Measurements from ENCODE around the gene TENT4A.

TENT4A gene

DNA sequence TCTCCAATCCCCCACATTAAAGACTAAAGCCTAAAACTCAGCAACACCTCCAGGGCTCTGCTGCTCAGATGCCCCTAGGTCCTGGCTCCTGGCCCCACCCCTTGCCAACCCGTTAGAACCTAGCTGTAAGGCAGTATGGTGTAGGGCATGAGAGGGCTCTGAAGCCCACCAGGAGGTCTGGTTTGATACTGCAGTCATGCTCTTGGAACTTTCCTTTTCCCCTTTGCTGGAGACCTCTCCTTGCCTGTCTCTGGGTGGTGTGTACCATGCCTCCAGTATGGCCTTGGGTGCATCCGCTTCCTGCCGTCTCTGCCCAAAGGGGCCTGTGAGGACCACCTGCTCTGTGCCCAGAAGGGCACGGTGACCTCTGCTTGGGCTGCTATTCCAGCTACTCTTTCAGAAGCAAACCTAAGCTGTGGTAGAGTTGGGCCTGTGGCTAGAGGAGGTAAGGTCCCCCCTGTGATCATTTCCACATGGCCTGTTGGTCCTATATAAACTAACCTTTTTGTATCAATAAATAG, 3.5 kb downstream of the TENT4A start:
- H3K27ac Mint-ChIP-seq, result peak overlapping the region; percentile 30 to 78 (median 72)
- peaks cover 72% of the 10 kb centered on the region for H3K4me1 Mint-ChIP-seq
- peaks cover 3% of the 10 kb centered on the region for H3K36me3 Mint-ChIP-seq (ENCODE audit: low read depth)
- TF ChIP-seq, protein P1, sequence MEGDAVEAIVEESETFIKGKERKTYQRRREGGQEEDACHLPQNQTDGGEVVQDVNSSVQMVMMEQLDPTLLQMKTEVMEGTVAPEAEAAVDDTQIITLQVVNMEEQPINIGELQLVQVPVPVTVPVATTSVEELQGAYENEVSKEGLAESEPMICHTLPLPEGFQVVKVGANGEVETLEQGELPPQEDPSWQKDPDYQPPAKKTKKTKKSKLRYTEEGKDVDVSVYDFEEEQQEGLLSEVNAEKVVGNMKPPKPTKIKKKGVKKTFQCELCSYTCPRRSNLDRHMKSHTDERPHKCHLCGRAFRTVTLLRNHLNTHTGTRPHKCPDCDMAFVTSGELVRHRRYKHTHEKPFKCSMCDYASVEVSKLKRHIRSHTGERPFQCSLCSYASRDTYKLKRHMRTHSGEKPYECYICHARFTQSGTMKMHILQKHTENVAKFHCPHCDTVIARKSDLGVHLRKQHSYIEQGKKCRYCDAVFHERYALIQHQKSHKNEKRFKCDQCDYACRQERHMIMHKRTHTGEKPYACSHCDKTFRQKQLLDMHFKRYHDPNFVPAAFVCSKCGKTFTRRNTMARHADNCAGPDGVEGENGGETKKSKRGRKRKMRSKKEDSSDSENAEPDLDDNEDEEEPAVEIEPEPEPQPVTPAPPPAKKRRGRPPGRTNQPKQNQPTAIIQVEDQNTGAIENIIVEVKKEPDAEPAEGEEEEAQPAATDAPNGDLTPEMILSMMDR (IDR thresholded peaks at IDR 0.05; ENCODE audit: unreplicated experiment in 3 of 3), result no peak
- H3K4me3 Mint-ChIP-seq, result peak overlapping the region; percentile 75 to 93 (median 87)
- no peaks in the 10 kb centered on the region for H3K9me3 Mint-ChIP-seq
- no peaks in the 10 kb centered on the region for H3K27me3 Mint-ChIP-seq (ENCODE audit: low read depth)

DNA sequence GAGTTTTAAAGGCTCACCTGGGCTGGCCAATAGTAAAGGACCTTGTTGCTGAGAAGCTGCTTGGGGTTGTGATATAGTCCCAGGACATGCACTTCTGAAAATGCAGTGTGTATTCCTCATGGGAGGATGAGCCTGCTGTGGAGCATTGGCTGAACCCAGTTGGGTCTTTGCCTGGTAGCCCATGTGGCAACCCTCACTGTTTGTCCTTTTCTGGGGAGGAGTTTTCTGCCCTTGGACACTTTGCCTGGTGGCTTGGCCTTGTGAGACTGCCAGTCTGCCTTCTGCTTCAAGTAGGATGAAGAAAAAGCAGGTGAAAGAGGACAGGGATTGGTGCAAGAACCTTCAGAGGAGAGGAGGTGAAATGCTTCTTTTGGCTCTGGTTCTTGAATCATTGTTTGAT, 4.0 kb downstream of the TENT4A start:
- Mint-ChIP-seq H3K4me3 (peak overlapping the region in 2 of 3 experiments; percentile 55 to 75), H3K27me3 (ENCODE audit: low read depth) (no peaks in the 10 kb centered on the region), H3K36me3 (ENCODE audit: low read depth) (peaks cover 3% of the 10 kb centered on the region)

DNA sequence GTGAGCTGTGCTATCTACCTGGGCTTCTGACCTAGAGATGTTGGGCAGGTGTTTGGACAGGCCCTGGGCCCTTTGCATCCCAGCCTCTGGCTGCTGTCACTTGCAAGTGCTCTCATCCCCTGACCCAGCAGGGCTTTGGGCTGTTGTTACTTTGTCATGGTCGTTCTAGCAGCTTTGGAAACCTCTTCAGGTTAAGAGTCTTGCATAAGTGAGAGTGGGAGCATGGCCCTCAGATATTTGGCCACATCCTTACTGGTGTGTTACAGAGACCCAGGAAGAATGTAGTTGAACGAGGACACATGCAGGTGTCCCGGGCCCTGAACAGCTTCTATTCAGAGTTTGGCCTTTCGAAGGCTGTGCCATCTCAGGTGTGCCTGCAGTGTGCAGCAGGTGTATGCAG, 4.5 kb downstream of the TENT4A start:
- Mint-ChIP-seq H3K4me3 (peak overlapping the region; percentile 29 to 55 (median 32)), H3K36me3 (ENCODE audit: low read depth) (peaks cover 3% of the 10 kb centered on the region), H3K9me3 (no peaks in the 10 kb centered on the region), H3K4me1 (peaks cover 76% of the 10 kb centered on the region), H3K27me3 (ENCODE audit: low read depth) (no peaks in the 10 kb centered on the region), H3K27ac (no peak overlapping the region)
- TF ChIP-seq, protein P1 (IDR thresholded peaks at IDR 0.05; ENCODE audit: unreplicated experiment in 3 of 3), result no peak

More for the DNA sequence above, 4.0 kb downstream of the TENT4A start:
- TF ChIP-seq, protein P1 (IDR thresholded peaks at IDR 0.05; ENCODE audit: unreplicated experiment in 3 of 3), result no peak
- Mint-ChIP-seq H3K4me1 (peaks cover 72% of the 10 kb centered on the region), H3K9me3 (no peaks in the 10 kb centered on the region), H3K27ac (no peak overlapping the region)

DNA sequence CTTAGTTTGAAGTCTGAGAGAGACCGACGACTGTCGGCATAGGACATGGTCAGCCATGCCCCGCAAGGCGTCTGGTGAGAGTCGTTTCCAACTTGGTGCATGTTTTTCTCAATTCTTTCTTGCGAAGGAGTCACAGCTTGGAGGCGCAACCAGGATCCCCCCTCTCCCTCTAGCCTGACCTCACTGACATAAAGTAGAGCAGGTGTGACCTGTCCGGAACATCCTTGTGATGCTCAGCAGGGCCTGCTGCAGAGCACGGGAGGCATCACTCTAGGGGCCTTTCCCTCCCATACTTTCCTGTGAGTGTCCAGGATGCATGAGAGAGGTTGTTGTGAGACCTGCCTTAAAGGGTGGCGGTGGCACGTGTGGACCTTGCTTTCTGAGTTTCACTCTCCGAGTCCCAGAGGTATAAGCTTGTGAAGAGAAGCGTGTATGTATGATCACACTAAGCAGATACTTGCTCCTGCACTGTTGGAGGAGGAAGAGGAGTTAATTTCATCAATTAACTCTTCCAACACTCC, 5.0 kb downstream of the TENT4A start:
- peak overlapping the region in 1 of 3 experiments; percentile 25 for H3K27ac Mint-ChIP-seq
- no peaks in the 10 kb centered on the region for H3K27me3 Mint-ChIP-seq (ENCODE audit: low read depth)
- H3K4me3 Mint-ChIP-seq, result peak overlapping the region; percentile 41 to 61 (median 55)
- TF ChIP-seq, protein P1 (IDR thresholded peaks at IDR 0.05; ENCODE audit: unreplicated experiment in 3 of 3), result no peak
- H3K4me1 Mint-ChIP-seq, result peaks cover 82% of the 10 kb centered on the region
- H3K9me3 Mint-ChIP-seq, result no peaks in the 10 kb centered on the region
- H3K36me3 Mint-ChIP-seq (ENCODE audit: low read depth), result peaks cover 3% of the 10 kb centered on the region

DNA sequence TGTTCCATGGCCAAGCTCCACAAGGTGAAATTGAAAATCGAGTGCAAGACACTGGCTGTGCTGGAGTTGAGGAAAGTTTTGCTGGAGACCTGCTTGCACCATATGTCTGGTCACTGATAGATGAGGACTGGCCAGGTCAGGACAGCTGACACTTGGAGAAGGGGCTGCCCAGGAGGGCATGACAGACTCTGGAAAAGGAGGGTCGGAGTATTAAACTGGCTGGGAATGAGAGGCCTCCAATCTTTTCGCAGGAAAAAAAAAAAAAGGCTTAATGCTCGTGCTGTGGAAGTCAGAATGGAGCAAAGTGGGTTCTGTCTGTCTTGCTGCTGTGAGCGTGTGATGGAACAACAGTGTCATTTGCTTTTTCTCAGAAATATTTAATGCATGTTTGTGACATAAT, 5.5 kb downstream of the TENT4A start:
- Mint-ChIP-seq H3K27me3 (ENCODE audit: low read depth) (no peaks in the 10 kb centered on the region), H3K4me1 (peaks cover 87% of the 10 kb centered on the region), H3K27ac (peak overlapping the region in 1 of 3 experiments; percentile 25), H3K4me3 (peak overlapping the region in 2 of 3 experiments; percentile 55 to 61), H3K36me3 (ENCODE audit: low read depth) (peaks cover 7% of the 10 kb centered on the region), H3K9me3 (no peaks in the 10 kb centered on the region)
- TF ChIP-seq, protein P1 (IDR thresholded peaks at IDR 0.05; ENCODE audit: unreplicated experiment in 3 of 3), result no peak

DNA sequence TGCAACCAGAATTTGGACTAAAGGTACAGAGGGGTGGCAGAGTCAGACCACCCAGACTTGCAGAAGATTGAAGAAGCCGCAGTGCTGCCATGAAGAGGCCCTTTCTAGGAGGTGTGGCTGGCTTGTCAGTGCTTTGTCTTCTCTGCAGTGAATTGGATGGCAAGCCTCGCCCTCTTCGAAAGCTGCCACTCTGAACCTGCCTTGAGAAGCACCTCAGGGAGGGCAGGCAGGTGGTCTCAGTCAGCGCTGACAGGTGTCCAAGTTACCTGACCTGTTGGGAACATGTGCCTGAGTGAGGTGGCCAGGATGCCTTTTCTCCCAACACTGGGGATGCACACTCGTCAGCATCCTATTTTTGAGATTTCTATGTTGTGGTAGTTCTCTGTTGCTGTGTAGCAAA, 6.2 kb downstream of the TENT4A start:
- peaks cover 94% of the 10 kb centered on the region for H3K4me1 Mint-ChIP-seq
- H3K27ac Mint-ChIP-seq, result no peak overlapping the region
- H3K9me3 Mint-ChIP-seq, result no peaks in the 10 kb centered on the region
- TF ChIP-seq, protein P1 (IDR thresholded peaks at IDR 0.05; ENCODE audit: unreplicated experiment in 3 of 3), result no peak
- no peaks in the 10 kb centered on the region for H3K27me3 Mint-ChIP-seq (ENCODE audit: low read depth)
- H3K4me3 Mint-ChIP-seq, result no peak overlapping the region
- peaks cover 14% of the 10 kb centered on the region for H3K36me3 Mint-ChIP-seq (ENCODE audit: low read depth)
